Gastrocnemius medialis (tissue), 4 donors: ENCODE results near the gene LYPD6B. TPM values are rescaled to one million over a fixed set of nuclear protein-coding genes. Genes with fewer than 3 reads are reported as not detected.

Experiments used
- ATAC-seq, 2 donors: fragments of 150-250 bp; one replicate each; pipeline ENCODE4 v1.9.1; 2016
- DNase-seq, 2 donors: peaks; one replicate each; pipeline ENCODE4 v3.0.0-alpha.2; 2019
- H3K27ac ChIP-seq, 4 donors: fragments of 200-600 bp; sonication (generic); 1 replicate in 1 of 4; 2 replicates in 3 of 4; pipeline ENCODE4 v1.5.1; 2016 to 2018; ENCODE audit warnings: mild to moderate bottlenecking in 2 of 4, moderate library complexity in 1 of 4
- H3K27me3 ChIP-seq, 3 donors: fragments of 200-600 bp; sonication (generic) in 2 of 3; 1 replicate in 1 of 3; 2 replicates in 2 of 3; pipeline versions ENCODE4 v1.5.1 to v1.6.0; 2016 to 2019; ENCODE audit warnings: mild to moderate bottlenecking in 1 of 3, moderate library complexity in 1 of 3
- H3K36me3 ChIP-seq, 2 donors: fragments of 200-600 bp; sonication (generic) in 1 of 2; one replicate each; pipeline ENCODE4 v1.5.1; 2017 to 2018
- H3K4me1 ChIP-seq, 2 donors: fragments of 200-600 bp; sonication (generic) in 1 of 2; one replicate each; pipeline ENCODE4 v1.5.1; 2016 to 2017; ENCODE audit warnings: mild to moderate bottlenecking in 2 of 2
- H3K4me3 ChIP-seq, 4 donors: fragments of 200-600 bp; sonication (generic) in 3 of 4; 1 replicate in 1 of 4; 2 replicates in 3 of 4; pipeline ENCODE4 v1.5.1; 2016 to 2019; ENCODE audit warnings: mild to moderate bottlenecking in 2 of 4
- H3K9me3 ChIP-seq, 3 donors: fragments of 200-600 bp; sonication (generic) in 2 of 3; 1 replicate in 1 of 3; 2 replicates in 2 of 3; pipeline ENCODE4 v1.5.1; 2016 to 2019
- CTCF ChIP-seq, 5 experiments: fragments of 450-650 bp in 3 of 5; fragments of 200-600 bp in 2 of 5; sonication (generic) in 2 of 5; IDR thresholded peaks in 4 of 5; conservative IDR thresholded peaks in 1 of 5; 1 replicate in 4 of 5; 2 replicates in 1 of 5; pipeline ENCODE4 v1.5.1; 2016 to 2019; ENCODE audit warnings: antibody characterized with exemption in 5 of 5, mild to moderate bottlenecking in 3 of 5, moderate library complexity in 3 of 5
- POLR2A ChIP-seq, 2 donors: fragments of 450-650 bp; IDR thresholded peaks; one replicate each; pipeline ENCODE4 v1.6.1; 2017; ENCODE audit warnings: antibody characterized with exemption in 2 of 2, mild to moderate bottlenecking in 2 of 2, moderate library complexity in 2 of 2
- in situ Hi-C, 4 donors: fragments of 200-750 bp; cut with MboI; loops; one replicate each; pipeline versions ENCODE4 v1.15.0 to v1.8.0; 2017; ENCODE audit warnings: low sequenced_read_pairs in 4 of 4
- intact Hi-C: fragments of 100-400 bp; cut with DNase I; formaldehyde crosslinking; loops from one replicate; pipeline ENCODE4 v1.15.1; 2023; ENCODE audit warnings: low total_unique reads
- total RNA-seq, 4 donors: library from RNA; depleted of rRNA; stranded (reverse); fragments of >200 nt; gene quantifications; one replicate each; pipeline versions ENCODE4 v1.1.0 to v1.2.3, GENCODE V29; 2016

Gene LYPD6B
- not detected for total RNA-seq

DNA sequence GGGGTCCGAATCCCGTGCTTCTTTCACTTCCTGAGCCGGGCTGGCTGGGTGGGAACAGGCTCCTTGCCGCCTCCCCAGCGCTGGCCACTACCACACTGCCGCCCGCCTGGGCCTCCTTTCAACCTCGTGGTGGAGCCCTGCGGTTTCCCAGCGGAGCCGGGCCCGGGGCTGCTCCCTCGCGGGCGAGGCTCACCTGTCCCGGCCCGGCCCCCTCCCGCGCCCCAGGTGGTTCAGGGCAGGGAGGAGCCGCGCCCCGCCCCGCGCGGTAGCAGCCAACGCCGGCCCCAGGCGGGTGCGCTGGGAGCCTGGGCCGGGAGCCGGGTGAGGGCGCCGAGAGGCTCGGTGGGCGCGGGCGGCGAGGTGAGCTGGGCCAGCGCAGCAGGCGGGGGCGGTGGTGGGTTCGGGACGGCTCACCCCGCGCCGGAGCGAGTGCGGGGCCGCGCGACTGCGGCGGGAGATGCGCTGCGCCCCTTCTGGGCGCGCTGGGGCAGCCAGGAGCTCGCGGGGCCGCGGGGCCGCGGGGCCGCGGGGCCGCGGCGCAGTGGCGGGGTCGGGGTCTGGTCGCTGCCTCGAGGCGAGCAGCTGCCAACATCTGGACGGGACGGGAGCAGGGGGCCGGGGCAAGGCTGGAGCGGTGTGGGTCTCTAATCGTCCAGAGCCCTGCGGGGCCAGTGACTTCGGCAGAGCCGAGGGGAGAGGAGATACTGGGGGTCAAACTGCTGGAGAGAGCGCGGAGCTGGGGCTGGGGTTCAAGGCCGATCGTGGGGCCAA is at the start of gene LYPD6B:
TSS of gene LYPD6B (plus strand) at position 258 of the 771 bp plus-strand sequence. CDS start 92,250 bp downstream, outside the sequence.
- H3K27ac ChIP-seq: no peak within 1 kb of the TSS
- DNase-seq (no peak), ATAC-seq (no peak)
- TF ChIP-seq CTCF (IDR thresholded peaks at IDR 0.05 in 4 of 5, conservative IDR thresholded peaks at IDR 0.05 in 1 of 5) (no peak), POLR2A (IDR thresholded peaks at IDR 0.05) (no peak)
- H3K9me3 ChIP-seq: no peaks in the 10 kb centered on the region
- no peak within 1 kb of the TSS for H3K4me3 ChIP-seq
- H3K36me3 ChIP-seq: no peaks in the 10 kb centered on the region
- H3K4me1 ChIP-seq: no peaks in the 10 kb centered on the region
- intact Hi-C loops (no loop called here), in situ Hi-C loops (no loop called here)
- H3K27me3 ChIP-seq: peaks cover 13 to 31% (median 30%) of the 10 kb centered on the region in 3 donors

DNA sequence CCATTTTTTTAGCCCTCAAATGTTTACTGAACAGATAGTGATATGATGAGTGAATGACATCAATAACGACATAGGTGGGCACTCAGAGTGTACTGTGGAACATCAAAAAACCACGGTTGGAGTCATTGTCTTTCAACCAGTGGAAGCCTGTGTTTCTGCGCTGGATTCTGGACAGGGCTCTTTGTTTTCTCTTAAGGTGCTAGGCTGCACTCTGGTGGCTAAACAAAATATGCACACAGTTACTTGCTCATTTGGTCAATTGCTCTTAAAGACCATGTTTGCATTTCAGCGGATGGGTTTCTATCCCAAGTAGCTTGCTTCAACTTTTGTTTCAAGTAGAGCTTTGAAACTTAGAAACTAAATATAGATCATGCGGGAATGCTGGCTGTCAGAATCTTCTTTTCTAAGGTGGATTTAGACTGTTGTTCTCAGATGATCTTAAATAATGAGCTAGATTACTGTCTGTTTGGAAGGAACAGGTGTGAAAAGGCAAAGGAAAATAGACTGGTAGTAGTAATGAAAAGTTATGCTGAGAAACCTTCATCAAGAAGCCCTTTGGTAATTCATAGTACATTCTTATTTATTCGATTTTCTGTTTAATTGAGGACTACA is 48.5 kb upstream of the LYPD6B start:
- DNase-seq: peak; percentile 26 to 30
- intact Hi-C loops: loop anchor here (1.0 to 10.0 kb wide), 2 partner anchors 345 to 1053 kb away; partner anchors contain the start of gene EPC2

DNA sequence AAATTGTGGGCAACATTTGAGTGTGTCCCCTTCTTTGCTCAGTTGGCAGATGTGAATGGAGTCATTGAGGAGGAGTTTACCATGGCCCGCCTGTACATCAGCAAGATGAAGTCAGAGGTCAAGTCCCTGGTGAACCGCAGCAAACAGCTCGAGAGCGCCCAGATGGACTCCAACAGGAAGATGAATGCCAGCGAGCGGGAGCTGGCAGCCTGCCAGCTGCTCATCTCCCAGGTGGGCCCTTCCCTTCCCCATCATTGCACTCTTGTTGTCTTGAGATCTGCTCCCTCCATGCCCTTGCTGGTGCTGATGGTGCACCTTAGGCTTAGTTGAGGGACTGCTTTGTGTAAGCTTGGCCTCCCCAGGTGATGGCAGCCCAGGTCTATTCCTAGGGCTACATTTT is 47.5 kb upstream of the LYPD6B start:
- intact Hi-C loops: loop anchor here (1.0 kb wide), 1 partner anchor 1054 kb away; no protein-coding TSS in a partner anchor
- Histone ChIP-seq H3K36me3 (no peaks in the 10 kb centered on the region), H3K27ac (no peak overlapping the region), H3K27me3 (no peaks in the 10 kb centered on the region), H3K4me1 (no peaks in the 10 kb centered on the region), H3K4me3 (no peak overlapping the region), H3K9me3 (no peaks in the 10 kb centered on the region)
- ATAC-seq (no peak), DNase-seq (no peak)
- no peak for TF ChIP-seq CTCF (IDR thresholded peaks at IDR 0.05 in 4 of 5, conservative IDR thresholded peaks at IDR 0.05 in 1 of 5)
- no peak for TF ChIP-seq POLR2A (IDR thresholded peaks at IDR 0.05)
- in situ Hi-C loops: loop anchor here (25.0 kb wide), 1 partner anchor 1054 kb away; no protein-coding TSS in a partner anchor

More for the DNA sequence above, 48.5 kb upstream of the LYPD6B start:
- peak; percentile 68 to 73 for ATAC-seq
- no peaks in the 10 kb centered on the region for H3K27me3 ChIP-seq
- TF ChIP-seq POLR2A (IDR thresholded peaks at IDR 0.05): no peak
- peak; percentile 33 to 62 (median 61) for TF ChIP-seq CTCF (IDR thresholded peaks at IDR 0.05 in 4 of 5, conservative IDR thresholded peaks at IDR 0.05 in 1 of 5)
- H3K27ac ChIP-seq: no peak overlapping the region
- H3K36me3 ChIP-seq: no peaks in the 10 kb centered on the region
- H3K4me3 ChIP-seq: no peak overlapping the region
- in situ Hi-C loops: loop anchor here (25.0 kb wide), 1 partner anchor 1053 kb away; no protein-coding TSS in a partner anchor
- no peaks in the 10 kb centered on the region for H3K4me1 ChIP-seq
- no peaks in the 10 kb centered on the region for H3K9me3 ChIP-seq

GRCh38 chr2:148992448-148992847 is 46.1 kb upstream of the LYPD6B start:
- no peak overlapping the region for H3K27ac ChIP-seq
- no peaks in the 10 kb centered on the region for H3K4me1 ChIP-seq
- H3K36me3 ChIP-seq: no peaks in the 10 kb centered on the region
- ATAC-seq: no peak
- no peak for TF ChIP-seq CTCF (IDR thresholded peaks at IDR 0.05 in 4 of 5, conservative IDR thresholded peaks at IDR 0.05 in 1 of 5)
- no peak for TF ChIP-seq POLR2A (IDR thresholded peaks at IDR 0.05)
- H3K27me3 ChIP-seq: no peaks in the 10 kb centered on the region
- H3K9me3 ChIP-seq: no peaks in the 10 kb centered on the region
- in situ Hi-C loops: loop anchor here (25.0 kb wide), 1 partner anchor 1055 kb away; no protein-coding TSS in a partner anchor
- DNase-seq: no peak
- H3K4me3 ChIP-seq: no peak overlapping the region
- intact Hi-C loops: no loop called here
